Stimulated activated memory B cell treated with anti-CD40 and anti-IgM and Interleukin-4, amounts not matched to agents 10 μg/mL and 1 μg/mL and 100 μg/mL, for 72 hours (primary cell): ENCODE measurements around the gene B9D1.

ENCODE experiments used
- ATAC-seq: fragments of 150-1000 bp; cut with Tn5 transposase; 2 replicates; pipeline ENCODE4 v1.10.0; 2021
- H3K27ac Mint-ChIP-seq: one replicate; pipeline ENCODE4 v1.8.0; 2022; ENCODE audit warnings: mild to moderate bottlenecking, mixed read lengths
- H3K27me3 Mint-ChIP-seq: one replicate; pipeline ENCODE4 v1.8.0; 2022; ENCODE audit warnings: mixed read lengths
- H3K36me3 Mint-ChIP-seq: one replicate; pipeline ENCODE4 v1.8.0; 2022; ENCODE audit warnings: mixed read lengths
- H3K4me1 Mint-ChIP-seq: one replicate; pipeline ENCODE4 v1.8.0; 2022; ENCODE audit warnings: mixed read lengths
- H3K4me3 Mint-ChIP-seq: one replicate; pipeline ENCODE4 v1.8.0; 2022; ENCODE audit warnings: mild to moderate bottlenecking, moderate library complexity, mixed read lengths
- H3K9me3 Mint-ChIP-seq: one replicate; pipeline ENCODE4 v1.8.0; 2022; ENCODE audit warnings: mixed read lengths

Gene B9D1

GRCh38 chr17:19305761-19306159, 56.8 kb downstream of the B9D1 start:
- Mint-ChIP-seq H3K4me1 (peaks cover 63% of the 10 kb centered on the region), H3K27ac (no peak overlapping the region), H3K4me3 (no peak overlapping the region), H3K9me3 (no peaks in the 10 kb centered on the region), H3K36me3 (peaks cover 6% of the 10 kb centered on the region), H3K27me3 (no peaks in the 10 kb centered on the region)
- ATAC-seq, result no peak

DNA sequence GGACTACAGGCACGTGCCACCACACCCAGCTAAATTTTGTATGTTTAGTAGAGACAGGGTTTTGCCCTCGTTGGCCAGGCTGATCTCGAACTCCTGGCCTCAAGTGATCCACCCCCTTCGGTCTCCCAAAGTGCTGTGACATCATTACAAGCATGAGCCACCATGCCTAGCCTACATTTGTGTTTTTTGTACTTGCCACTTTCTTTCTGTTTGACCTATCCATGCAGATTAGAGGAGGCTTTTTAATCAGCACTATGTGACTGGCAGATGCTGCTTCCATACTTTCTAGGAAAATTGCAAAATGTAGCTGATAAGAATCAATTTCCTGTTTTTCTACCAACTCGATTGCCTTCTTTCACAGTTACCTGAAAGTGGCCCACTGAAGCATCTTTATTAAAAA, 57.3 kb downstream of the B9D1 start:
- no peaks in the 10 kb centered on the region for H3K9me3 Mint-ChIP-seq
- H3K36me3 Mint-ChIP-seq, result peaks cover 6% of the 10 kb centered on the region
- no peaks in the 10 kb centered on the region for H3K27me3 Mint-ChIP-seq
- no peak for ATAC-seq
- peaks cover 63% of the 10 kb centered on the region for H3K4me1 Mint-ChIP-seq
- no peak overlapping the region for H3K4me3 Mint-ChIP-seq
- no peak overlapping the region for H3K27ac Mint-ChIP-seq

DNA sequence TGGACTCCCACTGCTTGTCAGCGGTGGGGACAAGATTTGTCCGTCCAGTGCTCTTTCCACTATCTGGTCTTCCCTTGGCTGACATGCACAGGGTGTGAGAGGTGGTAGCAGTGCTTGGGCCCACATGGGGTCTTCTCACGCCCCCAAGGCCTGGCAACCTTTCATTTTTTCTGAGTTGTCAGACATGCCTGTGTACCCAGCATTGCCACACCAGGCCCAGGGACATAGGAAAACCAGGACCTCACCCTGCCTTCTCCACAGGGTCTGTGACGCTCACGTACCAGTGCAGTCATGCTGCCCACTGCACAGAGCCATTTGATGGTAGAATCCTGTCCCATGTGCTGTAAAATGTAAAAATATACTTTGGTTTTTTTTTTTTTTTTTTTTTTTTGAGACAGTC, 57.8 kb downstream of the B9D1 start:
- H3K4me1 Mint-ChIP-seq, result peaks cover 67% of the 10 kb centered on the region

GRCh38 chr17:19304209-19304608, 58.3 kb downstream of the B9D1 start:
- Mint-ChIP-seq H3K9me3 (no peaks in the 10 kb centered on the region), H3K27me3 (no peaks in the 10 kb centered on the region), H3K36me3 (no peaks in the 10 kb centered on the region), H3K4me3 (no peak overlapping the region), H3K4me1 (peaks cover 69% of the 10 kb centered on the region), H3K27ac (no peak overlapping the region)
- ATAC-seq, result no peak

More for the DNA sequence above, 57.8 kb downstream of the B9D1 start:
- Mint-ChIP-seq H3K27me3 (no peaks in the 10 kb centered on the region), H3K27ac (no peak overlapping the region), H3K36me3 (peaks cover under 1% of the 10 kb centered on the region), H3K4me3 (no peak overlapping the region), H3K9me3 (no peaks in the 10 kb centered on the region)
- no peak for ATAC-seq

DNA sequence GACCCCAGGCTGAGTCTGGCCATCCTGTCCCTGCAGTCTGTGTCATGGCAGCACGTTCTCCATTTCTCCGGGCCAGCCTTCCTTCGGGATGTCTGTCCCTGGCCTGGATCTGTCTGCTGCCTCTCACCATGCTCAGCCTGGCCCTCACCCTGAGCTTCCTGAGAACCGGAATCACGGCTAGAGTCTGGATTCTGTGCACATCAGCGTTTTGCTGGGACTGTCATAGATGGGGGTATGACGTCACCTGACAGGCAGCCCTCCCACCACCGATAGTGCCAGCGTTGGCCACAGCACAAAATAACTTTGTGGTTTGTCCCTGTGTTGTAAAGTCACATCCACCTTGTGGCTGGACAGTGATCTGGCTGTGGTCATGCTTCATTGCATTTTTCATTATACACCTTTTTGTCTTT, 59.2 kb downstream of the B9D1 start:
- Mint-ChIP-seq H3K4me3 (no peak overlapping the region), H3K27ac (no peak overlapping the region), H3K27me3 (no peaks in the 10 kb centered on the region), H3K36me3 (no peaks in the 10 kb centered on the region), H3K9me3 (no peaks in the 10 kb centered on the region), H3K4me1 (peaks cover 67% of the 10 kb centered on the region)
- ATAC-seq, result no peak

DNA sequence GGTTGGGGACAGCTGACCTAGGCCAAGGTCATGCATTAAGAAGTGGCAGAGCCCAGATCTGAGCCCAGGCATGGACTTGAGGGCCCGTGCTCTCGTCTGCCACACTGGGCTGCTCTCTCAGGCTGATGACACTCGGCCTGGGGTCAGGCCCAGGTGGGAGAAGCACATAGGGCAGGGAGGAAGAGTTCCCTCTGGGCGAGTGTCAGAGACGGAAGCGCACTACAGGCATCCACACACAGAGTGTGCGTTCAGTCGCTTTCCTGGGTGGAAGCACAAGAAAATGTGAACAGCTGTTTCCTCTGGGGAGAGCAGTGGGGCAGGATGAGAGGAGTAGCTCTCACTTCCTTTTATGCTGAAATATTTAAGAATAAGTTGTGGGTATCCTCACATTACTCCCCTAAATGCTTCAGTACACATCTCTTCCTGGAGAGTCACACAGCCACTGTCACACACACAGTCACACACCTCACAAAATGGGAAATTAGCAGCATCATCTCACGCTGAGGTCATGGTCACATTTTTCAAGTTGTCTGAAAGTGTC, 59.7 kb downstream of the B9D1 start:
- Mint-ChIP-seq H3K27ac (no peak overlapping the region), H3K27me3 (no peaks in the 10 kb centered on the region), H3K36me3 (no peaks in the 10 kb centered on the region), H3K4me3 (no peak overlapping the region), H3K9me3 (no peaks in the 10 kb centered on the region), H3K4me1 (peaks cover 61% of the 10 kb centered on the region)
- ATAC-seq, result peak; percentile 31

- no peak for ATAC-seq
- Mint-ChIP-seq H3K27me3 (no peaks in the 10 kb centered on the region), H3K9me3 (no peaks in the 10 kb centered on the region), H3K4me1 (peaks cover 53% of the 10 kb centered on the region), H3K36me3 (peaks cover 3% of the 10 kb centered on the region), H3K27ac (no peak overlapping the region), H3K4me3 (no peak overlapping the region)
These were observed 60.5 kb downstream of the B9D1 start for GRCh38 chr17:19301973-19302372.

- no peaks in the 10 kb centered on the region for H3K9me3 Mint-ChIP-seq
- no peak overlapping the region for H3K4me3 Mint-ChIP-seq
- H3K27me3 Mint-ChIP-seq, result no peaks in the 10 kb centered on the region
- H3K27ac Mint-ChIP-seq, result no peak overlapping the region
- no peak for ATAC-seq
- H3K4me1 Mint-ChIP-seq, result peaks cover 47% of the 10 kb centered on the region
- H3K36me3 Mint-ChIP-seq, result peaks cover 6% of the 10 kb centered on the region
These were observed 61.1 kb downstream of the B9D1 start for GRCh38 chr17:19301274-19301951.

- Mint-ChIP-seq H3K4me1 (peaks cover 42% of the 10 kb centered on the region), H3K36me3 (peaks cover 6% of the 10 kb centered on the region), H3K27me3 (no peaks in the 10 kb centered on the region), H3K4me3 (no peak overlapping the region), H3K9me3 (no peaks in the 10 kb centered on the region), H3K27ac (no peak overlapping the region)
- no peak for ATAC-seq
These were observed 62.7 kb downstream of the B9D1 start for GRCh38 chr17:19299866-19300265.

DNA sequence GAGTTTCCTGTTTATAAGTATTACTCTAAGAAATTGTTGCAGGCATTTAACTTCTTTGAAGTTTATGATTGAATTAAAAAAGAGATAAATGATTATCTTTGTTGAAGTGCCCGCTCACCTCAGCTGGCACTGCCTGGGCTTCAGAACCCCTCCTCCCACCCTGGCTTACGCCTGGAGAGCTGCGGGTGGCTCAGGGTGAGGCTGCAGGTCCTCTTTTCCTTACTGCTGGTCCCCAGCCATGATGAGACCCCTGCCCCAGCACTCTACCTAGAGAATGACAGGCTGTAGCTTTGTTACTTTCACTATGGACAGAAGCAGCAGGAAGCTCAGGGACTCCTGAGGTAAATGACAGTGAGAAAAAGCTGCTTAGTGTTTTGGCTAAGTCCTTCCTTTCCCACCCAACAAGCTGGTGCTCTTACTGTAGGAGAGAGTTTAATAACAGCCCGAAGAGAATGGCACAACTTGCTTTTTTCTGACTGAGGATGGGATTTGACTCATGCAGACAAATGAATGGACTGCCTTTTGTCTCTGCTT, 63.2 kb downstream of the B9D1 start:
- Mint-ChIP-seq H3K4me3 (no peak overlapping the region), H3K27me3 (no peaks in the 10 kb centered on the region), H3K4me1 (peaks cover 42% of the 10 kb centered on the region), H3K36me3 (peaks cover 6% of the 10 kb centered on the region), H3K9me3 (no peaks in the 10 kb centered on the region), H3K27ac (no peak overlapping the region)
- ATAC-seq, result no peak

- H3K9me3 Mint-ChIP-seq, result no peaks in the 10 kb centered on the region
- no peaks in the 10 kb centered on the region for H3K27me3 Mint-ChIP-seq
- ATAC-seq, result no peak
- no peak overlapping the region for H3K4me3 Mint-ChIP-seq
- peaks cover 6% of the 10 kb centered on the region for H3K36me3 Mint-ChIP-seq
- peaks cover 36% of the 10 kb centered on the region for H3K4me1 Mint-ChIP-seq
- no peak overlapping the region for H3K27ac Mint-ChIP-seq
These were observed 63.8 kb downstream of the B9D1 start for GRCh38 chr17:19298569-19299213.

GRCh38 chr17:19296786-19297778, 65.4 kb downstream of the B9D1 start:
- Mint-ChIP-seq H3K36me3 (peaks cover 6% of the 10 kb centered on the region), H3K9me3 (no peaks in the 10 kb centered on the region), H3K27me3 (no peaks in the 10 kb centered on the region), H3K4me3 (no peak overlapping the region), H3K4me1 (peaks cover 22% of the 10 kb centered on the region), H3K27ac (no peak overlapping the region)
- peak; percentile 55 for ATAC-seq

DNA sequence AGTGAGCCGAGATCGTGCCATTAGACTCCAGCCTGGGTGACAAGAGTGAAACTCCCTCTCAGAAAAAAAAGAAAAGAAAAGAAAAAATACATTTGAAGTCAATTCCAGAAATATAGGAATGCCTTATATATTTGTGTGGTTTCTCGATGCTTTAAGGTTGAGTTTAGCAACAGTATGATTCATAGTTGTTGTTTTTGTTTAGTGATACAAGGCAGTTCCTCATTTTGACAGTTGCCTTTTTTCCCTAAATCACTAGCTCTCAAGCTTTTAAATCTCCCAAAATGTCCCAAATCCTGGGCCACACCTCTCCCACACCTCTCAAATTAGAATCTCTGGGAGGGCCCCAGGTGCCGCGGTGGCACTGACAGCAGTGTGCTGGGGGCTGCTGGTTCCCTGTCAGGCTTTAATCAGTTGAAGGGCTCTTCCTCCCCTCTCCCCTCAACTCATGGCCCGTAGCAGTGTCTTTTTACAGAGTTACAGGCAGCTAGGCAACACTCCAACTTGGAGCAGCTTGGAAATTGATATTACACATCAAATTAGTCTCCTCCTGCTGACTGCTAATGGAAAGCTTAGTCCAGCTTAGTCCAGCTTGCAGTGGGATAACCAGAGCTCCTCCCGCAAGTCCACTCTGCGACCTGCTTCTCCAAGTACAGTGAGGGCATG, 66.9 kb downstream of the B9D1 start:
- H3K4me1 Mint-ChIP-seq, result peaks cover 22% of the 10 kb centered on the region
- H3K27ac Mint-ChIP-seq, result no peak overlapping the region
- H3K9me3 Mint-ChIP-seq, result no peaks in the 10 kb centered on the region
- no peaks in the 10 kb centered on the region for H3K27me3 Mint-ChIP-seq
- no peak overlapping the region for H3K4me3 Mint-ChIP-seq
- no peak for ATAC-seq
- H3K36me3 Mint-ChIP-seq, result peaks cover 6% of the 10 kb centered on the region

DNA sequence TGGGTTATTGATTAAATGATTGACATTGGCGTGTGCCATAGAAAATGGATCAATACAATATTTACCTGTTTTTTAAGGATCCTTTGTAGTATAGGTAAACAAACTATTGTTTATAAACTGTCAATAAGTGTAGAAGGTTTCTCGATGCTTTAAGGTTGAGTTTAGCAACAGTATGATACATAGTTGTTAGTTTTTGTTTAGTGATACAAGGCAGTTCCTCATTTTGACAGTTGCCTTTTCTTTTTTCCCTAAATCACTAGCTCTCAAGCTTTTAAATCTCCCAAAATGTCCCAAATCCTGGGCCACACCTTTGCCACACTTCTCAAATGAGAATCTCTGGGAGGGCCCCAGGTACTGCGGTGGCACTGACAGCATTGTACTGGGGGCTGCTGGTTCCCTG, 68.1 kb downstream of the B9D1 start:
- H3K4me3 Mint-ChIP-seq, result no peak overlapping the region
- H3K4me1 Mint-ChIP-seq, result peaks cover 22% of the 10 kb centered on the region
- no peaks in the 10 kb centered on the region for H3K27me3 Mint-ChIP-seq
- no peaks in the 10 kb centered on the region for H3K9me3 Mint-ChIP-seq
- ATAC-seq, result no peak
- peaks cover 6% of the 10 kb centered on the region for H3K36me3 Mint-ChIP-seq
- H3K27ac Mint-ChIP-seq, result no peak overlapping the region
